ENCODE data around the gene OVOL1. TPM values are rescaled to one million over a fixed set of nuclear protein-coding genes. Genes with fewer than 3 reads are reported as not detected.

The OVOL1 gene
- total and polyA plus RNA-seq, 2 of the 8 experiments (the other 6 are each of a cell fraction or from before 2014, with no cell fraction given), result 2.6 to 3.4 TPM

- TF ChIP-seq EP300 (IDR thresholded peaks at IDR 0.05; ENCODE audit: borderline replicate concordance in 1 of 2, low read depth in 2 of 2, low read length in 2 of 2) (no peak), GABPA (IDR thresholded peaks at IDR 0.05; ENCODE audit: borderline replicate concordance, insufficient read depth, low read length) (no peak)
Measured at GRCh38 chr11:65776196-65776595, 10.7 kb upstream of the OVOL1 start (continued).
